K562 (cell line): ENCODE measurements around the gene TBXAS1. TPM values are rescaled to one million over a fixed set of nuclear protein-coding genes. Genes with fewer than 3 reads are reported as not detected.

Experiments
- ATAC-seq: fragments of 200-7000 bp; cut with Tn5 transposase; 3 replicates; pipeline ENCODE4 v1.9.1; 2020; ENCODE audit warnings: moderate library complexity
- BruUV-seq: library from RNA; stranded (reverse); fragments of 400-500 nt; replicated peaks from 2 replicates; lab custom pipeline; 2021; lab: Mats Ljungman, UMichigan
- CTCF ChIA-PET: fragments of 300-600 bp; formaldehyde crosslinking; extraction: SDS; loops from one replicate; lab custom pipeline; 2021; ENCODE audit warnings: low intra/inter-chr PET ratio; lab: Yijun Ruan, JAX
- POLR2A ChIA-PET: fragments of 300-600, 350-650 bp; sonication (Branson Sonifier 250); formaldehyde crosslinking; extraction: SDS; loops from one replicate; lab custom pipeline; 2021; ENCODE audit warnings: antibody characterized with exemption, inconsistent platforms; lab: Yijun Ruan, JAX
- DNase-seq, 4 experiments: peaks; one replicate each; pipeline versions ENCODE4 v3.0.0 to v3.0.0-alpha.2; 2011 to 2018; ENCODE audit warnings: low spot score in 3 of 4, mixed read lengths in 3 of 4; ENCODE audit errors: extremely low read depth in 1 of 4
- FAIRE-seq: peaks from 2 replicates; lab custom pipeline; 2011; peaks lifted over from hg19 to GRCh38; lab: Jason Lieb, UNC
- H2AFZ ChIP-seq: 2 replicates; pipeline ENCODE4 v1.6.0; 2011; ENCODE audit warnings: low read depth, low read length, control low read depth, inconsistent platforms
- H3K27ac ChIP-seq: fragments of 200-600 bp; 3 replicates; pipeline ENCODE4 v1.8.0; 2011; ENCODE audit warnings: low read depth, mild to moderate bottlenecking, control low read depth, inconsistent platforms, low read length, moderate library complexity, mixed read lengths; ENCODE audit errors: extremely low read depth
- H3K27me3 ChIP-seq, 2 experiments: fragments of 300-600 bp in 1 of 2; 2 replicates in 1 of 2; 3 replicates in 1 of 2; pipeline versions ENCODE4 v1.6.0 to v1.8.0; 2011; ENCODE audit warnings: inconsistent platforms in 2 of 2, low read length in 2 of 2, mild to moderate bottlenecking in 1 of 2, mixed read lengths in 1 of 2, moderate library complexity in 1 of 2; ENCODE audit not compliant: control insufficient read depth in 2 of 2, insufficient read depth in 2 of 2
- H3K36me3 ChIP-seq: fragments of 300-600 bp; 3 replicates; pipeline ENCODE4 v1.8.0; 2011; ENCODE audit warnings: mild to moderate bottlenecking, low read length, inconsistent platforms; ENCODE audit not compliant: control insufficient read depth, insufficient read depth
- H3K4me1 ChIP-seq, 2 experiments: fragments of 200-600 bp in 1 of 2; replicated peaks in 1 of 2; 2 replicates in 1 of 2; 3 replicates in 1 of 2; pipeline versions ENCODE4 v1.5.1 to v1.8.0; 2011; ENCODE audit warnings: inconsistent platforms in 2 of 2, low read length in 2 of 2, mild to moderate bottlenecking in 1 of 2, mixed read lengths in 1 of 2, moderate library complexity in 1 of 2; ENCODE audit not compliant: control insufficient read depth in 2 of 2, insufficient read depth in 2 of 2
- H3K4me2 ChIP-seq: 2 replicates; pipeline ENCODE4 v1.6.1; 2011; ENCODE audit warnings: low read length, control low read depth, inconsistent platforms, mixed read lengths; ENCODE audit not compliant: insufficient read depth
- H3K4me3 ChIP-seq: fragments of 200-600 bp; sonication (generic), shearing (Covaris generic); 2 replicates; pipeline ENCODE4 v1.5.1; 2016; ENCODE audit warnings: control low read depth, inconsistent platforms
- H3K79me2 ChIP-seq: fragments of 200-600 bp; 3 replicates; pipeline ENCODE4 v1.8.0; 2011; ENCODE audit warnings: low read length, inconsistent platforms; ENCODE audit not compliant: control insufficient read depth, insufficient read depth
- H3K9ac ChIP-seq, 2 experiments: 2 replicates each; pipeline versions ENCODE4 v1.6.0 to v1.6.1; 2011; ENCODE audit warnings: low read depth in 2 of 2, low read length in 2 of 2, control low read depth in 1 of 2, inconsistent platforms in 1 of 2, mild to moderate bottlenecking in 1 of 2, mixed read lengths in 1 of 2; ENCODE audit not compliant: insufficient read depth in 1 of 2
- H3K9me1 ChIP-seq: one replicate; pipeline ENCODE4 v1.6.0; 2011; ENCODE audit warnings: inconsistent platforms, mild to moderate bottlenecking, low read length, moderate library complexity; ENCODE audit not compliant: control insufficient read depth, insufficient read depth
- H3K9me3 ChIP-seq: replicated peaks from 2 replicates; pipeline ENCODE4 v1.5.1; 2011; ENCODE audit warnings: low read depth, low read length, inconsistent platforms; ENCODE audit not compliant: control insufficient read depth, insufficient read depth
- H4K20me1 ChIP-seq: replicated peaks from 2 replicates; pipeline ENCODE4 v1.6.1; 2011; ENCODE audit warnings: low read length, inconsistent platforms, mixed read lengths; ENCODE audit not compliant: control insufficient read depth, insufficient read depth
- RFX1 ChIP-seq: fragments of 450-650 bp; IDR thresholded peaks from 2 replicates; pipeline ENCODE4 v1.6.1; 2016; ENCODE audit warnings: mild to moderate bottlenecking, moderate library complexity
- USF1 ChIP-seq: sonication (generic); formaldehyde crosslinking; IDR thresholded peaks from 2 replicates; pipeline ENCODE4 v1.9.0; 2022; ENCODE audit warnings: mild to moderate bottlenecking, missing genetic modification reagents
- YY1 ChIP-seq, 3 experiments: IDR thresholded peaks; 2 replicates each; pipeline ENCODE4 v1.6.1; 2011; ENCODE audit warnings: low read length in 2 of 3, mild to moderate bottlenecking in 2 of 3, moderate library complexity in 2 of 3, borderline replicate concordance in 1 of 3, control low read depth in 1 of 3, low read depth in 1 of 3; ENCODE audit not compliant: insufficient read depth in 3 of 3, insufficient replicate concordance in 2 of 3, control insufficient read depth in 1 of 3, insufficient read length in 1 of 3; ENCODE audit errors: extremely low read depth in 1 of 3
- WGBS: fragments of 100-300 bp; shearing (Covaris generic); methylation state at CpG from one replicate; pipeline ENCODE4 v1.1.6; 2016; ENCODE audit warnings: low coverage, mixed read lengths; ENCODE audit not compliant: insufficient coverage; ENCODE audit errors: missing lambda C conversion rate; 5-methylcytosine and 5-hydroxymethylcytosine counted together
- in situ Hi-C: fragments of 300-500 bp; cut with MboI; formaldehyde crosslinking; loops from 4 replicates; pipeline ENCODE4 v1.15.0; 2018; ENCODE audit warnings: inconsistent platforms, mixed read lengths
- intact Hi-C: fragments of 100-400 bp; cut with micrococcal nuclease; formaldehyde crosslinking; loops from 2 replicates; pipeline ENCODE4 v1.14.2; 2022
- polyA plus RNA-seq, 8 experiments: library from polyadenylated mRNA; depleted of rRNA in 4 of 8; stranded (reverse) in 5 of 8; unstranded in 3 of 8; fragments of >200 nt; fragmentation: Nextera tagmentation in 2 of 8; fragmentation: Illumina TruSeq in 1 of 8; extraction: Ambion mirVana in 2 of 8; extraction: Trizol in 1 of 8; gene quantifications; 2 replicates each; pipeline versions ENCODE4 v1.2.1 to v1.2.3, GENCODE V29; 2011 to 2014; ENCODE audit warnings: inconsistent platforms in 1 of 8, missing spikeins in 1 of 8
- total RNA-seq, 7 experiments: library from RNA; depleted of rRNA in 6 of 7; stranded (reverse); fragments of >200 nt in 6 of 7; fragmentation: Illumina TruSeq in 2 of 7; extraction: Trizol in 2 of 7; gene quantifications; 2 replicates each; pipeline versions ENCODE4 v1.2.1 to v1.2.3, GENCODE V29; 2011 to 2021; ENCODE audit warnings: low replicate concordance in 1 of 7
- TF ChIP-seq, protein P1 (sequence below): fragments of 450-650 bp; IDR thresholded peaks from 2 replicates; pipeline ENCODE4 v1.6.1; 2016

Gene TBXAS1
- total and polyA plus RNA-seq, 9 of the 15 experiments (the other 6 are each of a cell fraction or from before 2014, with no cell fraction given), result 1.1 to 8.3 (median 1.9) TPM

DNA sequence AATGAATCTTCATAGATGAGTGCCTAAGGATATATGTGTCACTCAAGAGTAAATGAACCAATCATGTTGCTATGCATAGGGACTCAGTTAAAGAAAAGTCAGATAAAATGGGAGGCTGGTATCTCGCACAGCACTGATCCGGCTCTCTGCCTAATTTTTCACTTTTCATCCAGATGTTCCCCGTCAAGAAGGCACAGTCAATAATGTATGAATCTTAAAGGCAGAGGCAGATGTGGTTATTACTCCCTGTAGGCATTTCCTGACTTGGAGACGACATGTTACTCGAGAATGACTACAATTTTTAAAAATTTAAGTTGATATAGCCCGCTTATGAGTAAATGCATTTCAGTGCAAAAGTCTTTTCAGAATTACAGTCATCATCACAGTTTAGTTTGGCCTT is 113.6 kb downstream of the TBXAS1 start:
- Histone ChIP-seq H3K9ac (no peak overlapping the region), H3K27ac (no peak overlapping the region), H3K9me1 (no peaks in the 10 kb centered on the region), H4K20me1 (no peaks in the 10 kb centered on the region), H2AFZ (no peak overlapping the region), H3K4me1 (peaks cover 5 to 6% of the 10 kb centered on the region in 2 experiments; a peak in 3 of 5 replicates), H3K9me3 (0 out of 2 replicates have a peak, but pooled peaks cover 3% of the 10 kb centered on the region), H3K36me3 (peaks cover 20% of the 10 kb centered on the region), H3K79me2 (no peaks in the 10 kb centered on the region), H3K4me3 (no peak overlapping the region), H3K4me2 (no peak overlapping the region), H3K27me3 (no peaks in the 10 kb centered on the region)
- 74% methylated on average over 6 of the region's 6 CpGs for WGBS
- intact Hi-C loops, result no loop called here
- no peak for TF ChIP-seq YY1 (IDR thresholded peaks at IDR 0.05; ENCODE audit: borderline replicate concordance in 1 of 3, control insufficient read depth in 1 of 3, extremely low read depth in 1 of 3, insufficient read depth in 3 of 3, insufficient read length in 1 of 3, insufficient replicate concordance in 2 of 3, low read depth in 1 of 3, low read length in 2 of 3)
- TF ChIP-seq, protein P1, sequence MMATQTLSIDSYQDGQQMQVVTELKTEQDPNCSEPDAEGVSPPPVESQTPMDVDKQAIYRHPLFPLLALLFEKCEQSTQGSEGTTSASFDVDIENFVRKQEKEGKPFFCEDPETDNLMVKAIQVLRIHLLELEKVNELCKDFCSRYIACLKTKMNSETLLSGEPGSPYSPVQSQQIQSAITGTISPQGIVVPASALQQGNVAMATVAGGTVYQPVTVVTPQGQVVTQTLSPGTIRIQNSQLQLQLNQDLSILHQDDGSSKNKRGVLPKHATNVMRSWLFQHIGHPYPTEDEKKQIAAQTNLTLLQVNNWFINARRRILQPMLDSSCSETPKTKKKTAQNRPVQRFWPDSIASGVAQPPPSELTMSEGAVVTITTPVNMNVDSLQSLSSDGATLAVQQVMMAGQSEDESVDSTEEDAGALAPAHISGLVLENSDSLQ, result peak; percentile 62
- ATAC-seq, result no peak
- DNase-seq, result no peak
- FAIRE-seq, result no peak
- in situ Hi-C loops, result no loop called here
- CTCF ChIA-PET, result no interaction called here
- no TSS peak for BruUV-seq
- POLR2A ChIA-PET, result interaction anchor here (0.7 to 1.0 kb wide), 2 partner anchors 33 to 37 kb away, joined by 3 read pairs; no protein-coding TSS in a partner anchor

DNA sequence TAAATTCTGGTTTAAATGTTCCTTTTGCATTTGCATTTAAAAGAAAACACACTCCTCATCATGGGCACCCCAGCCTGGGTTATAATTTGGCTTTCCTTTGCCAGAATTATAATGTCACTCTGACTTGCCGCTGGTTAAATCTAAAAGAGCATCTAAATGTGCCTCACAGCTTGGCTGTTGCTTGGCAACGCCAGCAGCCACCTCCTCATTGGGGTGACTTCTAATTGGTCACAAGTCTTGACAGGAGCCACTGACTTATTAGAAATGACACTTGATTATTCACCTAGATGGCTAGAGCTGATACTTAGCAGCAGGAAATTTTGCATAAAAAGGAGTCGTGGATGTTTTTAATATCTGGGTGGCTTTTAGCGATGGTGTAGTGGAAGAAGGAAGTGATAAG is 114.3 kb downstream of the TBXAS1 start:
- H3K36me3 ChIP-seq, result peaks cover 21% of the 10 kb centered on the region
- peaks cover 0 to under 1% of the 10 kb centered on the region in 2 experiments; a peak in 2 of 5 replicates for H3K4me1 ChIP-seq
- no peak overlapping the region for H3K4me2 ChIP-seq
- no peaks in the 10 kb centered on the region for H3K79me2 ChIP-seq
- in situ Hi-C loops (no loop called here), intact Hi-C loops (no loop called here)
- H3K27ac ChIP-seq, result no peak overlapping the region
- FAIRE-seq (no peak), ATAC-seq (no peak), DNase-seq (no peak)
- no peak overlapping the region for H2AFZ ChIP-seq
- H4K20me1 ChIP-seq, result no peaks in the 10 kb centered on the region
- ChIA-PET CTCF (no interaction called here), POLR2A (interaction anchor here (0.6 to 2.6 kb wide), 5 partner anchors 14 to 36 kb away, joined by 3 to 13 read pairs (median 3); no protein-coding TSS in a partner anchor)
- WGBS, result 71% methylated on average over 4 of the region's 4 CpGs
- H3K9me3 ChIP-seq, result 0 out of 2 replicates have a peak, but pooled peaks cover 3% of the 10 kb centered on the region
- no peaks in the 10 kb centered on the region for H3K27me3 ChIP-seq
- H3K9ac ChIP-seq, result no peak overlapping the region
- no peak overlapping the region for H3K4me3 ChIP-seq
- H3K9me1 ChIP-seq, result no peaks in the 10 kb centered on the region
- no TSS peak for BruUV-seq
- TF ChIP-seq USF1 (CRISPR knock-in tag) (no peak), RFX1 (peak; percentile 74)
- TF ChIP-seq, all 486 proteins: peak for 1
